K562 (cell line): ENCODE measurements around the gene ZSCAN29. TPM values are rescaled to one million over a fixed set of nuclear protein-coding genes. Genes with fewer than 3 reads are reported as not detected.

ENCODE experiments used
- CAMTA2 ChIP-seq: fragments of 250-450 bp; sonication (Bioruptor Pico); conservative IDR thresholded peaks from 2 replicates; pipeline ENCODE4 v1.5.1; 2022
- ESRRA ChIP-seq: fragments of 450-650 bp; IDR thresholded peaks from 2 replicates; pipeline ENCODE4 v1.6.1; 2014; ENCODE audit warnings: low read depth, mild to moderate bottlenecking, moderate library complexity, borderline replicate concordance
- GATAD2A ChIP-seq: fragments of 450-650 bp; IDR thresholded peaks from 2 replicates; pipeline ENCODE4 v1.6.1; 2017
- HCFC1 ChIP-seq: IDR thresholded peaks from 2 replicates; pipeline ENCODE4 v1.6.1; 2012; ENCODE audit warnings: low read depth, low read length, improper control_type of control experiment
- KLF16 ChIP-seq: IDR thresholded peaks from 2 replicates; pipeline ENCODE4 v1.6.1; 2016; ENCODE audit warnings: antibody characterized with exemption
- L3MBTL2 ChIP-seq: fragments of 450-650 bp; IDR thresholded peaks from 2 replicates; pipeline ENCODE4 v1.6.1; 2016; ENCODE audit warnings: mild to moderate bottlenecking, moderate library complexity
- MCM2 ChIP-seq: fragments of 450-650 bp; IDR thresholded peaks from 2 replicates; pipeline ENCODE4 v1.6.1; 2017; ENCODE audit warnings: low read depth, mild to moderate bottlenecking
- NCOA2 ChIP-seq, 2 experiments: fragments of 450-650 bp; IDR thresholded peaks; 2 replicates each; pipeline ENCODE4 v1.6.1; 2018; ENCODE audit warnings: mild to moderate bottlenecking in 2 of 2, moderate library complexity in 1 of 2; ENCODE audit not compliant: partially characterized antibody in 2 of 2
- NCOA6 ChIP-seq: fragments of 450-650 bp; IDR thresholded peaks from 2 replicates; pipeline ENCODE4 v1.6.1; 2017; ENCODE audit warnings: mild to moderate bottlenecking
- OTX1 ChIP-seq: fragments of 450-650 bp; formaldehyde crosslinking; IDR thresholded peaks from 2 replicates; pipeline ENCODE4 v1.4.0; 2022; ENCODE audit warnings: mild to moderate bottlenecking
- SMARCA5 ChIP-seq: fragments of 450-650 bp; IDR thresholded peaks from 2 replicates; pipeline ENCODE4 v1.6.1; 2016
- SRF ChIP-seq, 2 experiments: fragments of 250-450, 450-650 bp in 1 of 2; sonication (Bioruptor Pico) in 1 of 2; sonication (generic) in 1 of 2; formaldehyde crosslinking; IDR thresholded peaks; 2 replicates each; pipeline versions ENCODE4 v1.5.0 to v1.5.1; 2020 to 2022; ENCODE audit warnings: mild to moderate bottlenecking in 1 of 2, missing genetic modification reagents in 1 of 2
- WHSC1 ChIP-seq: IDR thresholded peaks from one replicate; pipeline ENCODE4 v1.6.1; 2012; ENCODE audit warnings: low read length, control low read depth, inconsistent platforms
- ZKSCAN1 ChIP-seq: fragments of 150-350 bp; IDR thresholded peaks from 2 replicates; pipeline ENCODE4 v1.6.1; 2016; ENCODE audit warnings: low read depth, low read length
- ZNF134 ChIP-seq: fragments of 250-450 bp; sonication (Bioruptor Pico); conservative IDR thresholded peaks from 2 replicates; pipeline ENCODE4 v1.4.0; 2020
- ZNF140 ChIP-seq: fragments of 250-450 bp; sonication (Bioruptor Pico); IDR thresholded peaks from 2 replicates; pipeline ENCODE4 v1.8.0; 2021; ENCODE audit warnings: moderate library complexity, mild to moderate bottlenecking, inconsistent platforms
- ZNF165 ChIP-seq: fragments of 250-450 bp; sonication (Bioruptor Pico); IDR thresholded peaks from 2 replicates; pipeline ENCODE4 v1.4.0; 2020; ENCODE audit warnings: borderline replicate concordance
- ZNF224 ChIP-seq: sonication (generic); formaldehyde crosslinking; IDR thresholded peaks from 2 replicates; pipeline ENCODE4 v1.8.0; 2022; ENCODE audit warnings: mild to moderate bottlenecking, missing genetic modification reagents
- ZNF589 ChIP-seq: fragments of 200-800 bp; sonication (Bioruptor generic); IDR thresholded peaks from 2 replicates; pipeline ENCODE4 v1.6.1; 2016; ENCODE audit warnings: low read depth, missing genetic modification characterization, missing compliant biosample characterization
- polyA plus RNA-seq, 8 experiments: library from polyadenylated mRNA; depleted of rRNA in 4 of 8; stranded (reverse) in 5 of 8; unstranded in 3 of 8; fragments of >200 nt; fragmentation: Nextera tagmentation in 2 of 8; fragmentation: Illumina TruSeq in 1 of 8; extraction: Ambion mirVana in 2 of 8; extraction: Trizol in 1 of 8; gene quantifications; 2 replicates each; pipeline versions ENCODE4 v1.2.1 to v1.2.3, GENCODE V29; 2011 to 2014; ENCODE audit warnings: inconsistent platforms in 1 of 8, missing spikeins in 1 of 8
- total RNA-seq, 7 experiments: library from RNA; depleted of rRNA in 6 of 7; stranded (reverse); fragments of >200 nt in 6 of 7; fragmentation: Illumina TruSeq in 2 of 7; extraction: Trizol in 2 of 7; gene quantifications; 2 replicates each; pipeline versions ENCODE4 v1.2.1 to v1.2.3, GENCODE V29; 2011 to 2021; ENCODE audit warnings: low replicate concordance in 1 of 7
- TF ChIP-seq, protein P1 (sequence below): fragments of 450-650 bp; IDR thresholded peaks from 2 replicates; pipeline ENCODE4 v1.6.1; 2017; ENCODE audit warnings: antibody characterized with exemption
- TF ChIP-seq, protein P2 (sequence below), 3 experiments: fragments of 200-800 bp in 1 of 3; sonication (Bioruptor generic) in 1 of 3; sonication (generic) in 1 of 3; formaldehyde crosslinking in 1 of 3; IDR thresholded peaks; 2 replicates each; pipeline versions ENCODE4 v1.6.1 to v1.8.0; 2016 to 2022; ENCODE audit warnings: mild to moderate bottlenecking in 2 of 3, missing compliant biosample characterization in 2 of 3, missing genetic modification characterization in 2 of 3, missing genetic modification reagents in 1 of 3
- TF ChIP-seq, protein P3 (sequence below): sonication (generic); formaldehyde crosslinking; IDR thresholded peaks from 2 replicates; pipeline ENCODE4 v1.8.1; 2023; ENCODE audit warnings: mild to moderate bottlenecking, missing genetic modification reagents, moderate library complexity
- TF ChIP-seq, protein P4 (sequence below): fragments of 450-650 bp; formaldehyde crosslinking; IDR thresholded peaks from 2 replicates; pipeline ENCODE4 v1.4.0; 2022; ENCODE audit warnings: missing genetic modification characterization

ZSCAN29 gene
- total and polyA plus RNA-seq, 9 of the 15 experiments (the other 6 are each of a cell fraction or from before 2014, with no cell fraction given): 2.5 to 28.6 (median 19.7) TPM

DNA sequence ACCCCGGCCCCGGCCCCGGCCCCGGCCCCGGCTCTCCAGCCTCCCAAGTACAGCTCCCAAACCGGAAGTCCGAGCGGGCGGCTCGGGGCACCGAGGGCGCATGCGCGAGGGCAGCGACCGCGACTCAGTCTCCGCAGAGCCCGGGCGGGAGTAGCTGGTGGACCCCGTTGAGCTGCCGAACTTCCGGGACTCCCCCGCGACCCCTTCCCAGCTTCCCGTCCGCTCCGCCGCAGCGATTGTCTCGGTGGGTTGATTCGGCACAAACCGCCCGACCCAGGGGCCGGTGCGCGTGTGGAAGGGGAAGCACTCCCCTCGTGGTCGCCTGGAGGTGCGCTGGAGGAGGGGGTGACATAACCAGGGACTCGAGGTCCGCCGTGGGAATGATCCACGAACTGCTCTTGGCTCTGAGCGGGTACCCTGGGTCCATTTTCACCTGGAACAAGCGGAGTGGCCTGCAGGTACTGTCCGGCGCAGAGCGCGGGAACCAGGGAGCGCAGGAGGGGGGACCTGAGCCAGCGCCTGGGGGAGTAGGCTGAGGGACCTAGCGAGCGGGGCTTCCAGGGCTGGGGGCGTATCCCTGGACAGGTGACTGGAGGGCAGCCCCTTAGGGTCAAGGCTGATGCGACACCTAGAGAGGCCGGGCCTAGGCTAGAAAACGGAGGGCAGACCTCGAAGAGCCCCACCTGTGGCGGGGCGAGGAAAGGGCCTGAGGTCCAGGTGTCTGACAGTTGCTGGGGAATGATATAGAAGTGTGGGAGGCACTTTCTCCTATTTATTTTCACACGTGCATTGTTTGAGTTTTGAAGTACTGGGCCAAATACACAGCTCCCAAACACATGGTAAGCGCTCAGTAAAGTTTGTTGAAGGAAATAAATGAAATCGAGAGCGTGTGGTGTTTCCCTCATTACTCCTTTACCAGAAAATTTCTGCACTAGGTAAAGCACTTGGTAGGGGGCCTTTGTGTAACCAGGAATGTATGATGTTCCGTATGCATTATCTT is at the start of gene ZSCAN29, which contains the start of gene TUBGCP4 (continued):
- TF ChIP-seq, protein P1, sequence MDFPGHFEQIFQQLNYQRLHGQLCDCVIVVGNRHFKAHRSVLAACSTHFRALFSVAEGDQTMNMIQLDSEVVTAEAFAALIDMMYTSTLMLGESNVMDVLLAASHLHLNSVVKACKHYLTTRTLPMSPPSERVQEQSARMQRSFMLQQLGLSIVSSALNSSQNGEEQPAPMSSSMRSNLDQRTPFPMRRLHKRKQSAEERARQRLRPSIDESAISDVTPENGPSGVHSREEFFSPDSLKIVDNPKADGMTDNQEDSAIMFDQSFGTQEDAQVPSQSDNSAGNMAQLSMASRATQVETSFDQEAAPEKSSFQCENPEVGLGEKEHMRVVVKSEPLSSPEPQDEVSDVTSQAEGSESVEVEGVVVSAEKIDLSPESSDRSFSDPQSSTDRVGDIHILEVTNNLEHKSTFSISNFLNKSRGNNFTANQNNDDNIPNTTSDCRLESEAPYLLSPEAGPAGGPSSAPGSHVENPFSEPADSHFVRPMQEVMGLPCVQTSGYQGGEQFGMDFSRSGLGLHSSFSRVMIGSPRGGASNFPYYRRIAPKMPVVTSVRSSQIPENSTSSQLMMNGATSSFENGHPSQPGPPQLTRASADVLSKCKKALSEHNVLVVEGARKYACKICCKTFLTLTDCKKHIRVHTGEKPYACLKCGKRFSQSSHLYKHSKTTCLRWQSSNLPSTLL: no peak
- TF ChIP-seq ZNF224 (CRISPR knock-in tag) (no peak), MCM2 (no peak), ZNF165 (no peak), NCOA6 (no peak), ZNF134 (CRISPR knock-in tag) (no peak), WHSC1 (no peak), CAMTA2 (CRISPR knock-in tag) (no peak), ESRRA (no peak), SRF (CRISPR knock-in tag; IDR thresholded peaks at IDR 0.05) (no peak), SMARCA5 (no peak), GATAD2A (no peak), ZNF589 (no peak), HCFC1 (peak; percentile 47), KLF16 (no peak; the same call in 1 of the 2 replicates), OTX1 (no peak), NCOA2 (IDR thresholded peaks at IDR 0.05; ENCODE audit: partially characterized antibody in 2 of 2) (no peak), ZNF140 (CRISPR knock-in tag) (no peak), L3MBTL2 (peak; percentile 91), ZKSCAN1 (no peak)
- TF ChIP-seq, protein P2, sequence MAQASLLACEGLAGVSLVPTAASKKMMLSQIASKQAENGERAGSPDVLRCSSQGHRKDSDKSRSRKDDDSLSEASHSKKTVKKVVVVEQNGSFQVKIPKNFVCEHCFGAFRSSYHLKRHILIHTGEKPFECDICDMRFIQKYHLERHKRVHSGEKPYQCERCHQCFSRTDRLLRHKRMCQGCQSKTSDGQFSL (CRISPR knock-in tag; IDR thresholded peaks at IDR 0.05): peak; percentile 65; the same call in 1 of the 2 replicates
- TF ChIP-seq, protein P2 (tag; IDR thresholded peaks at IDR 0.05): no peak
- TF ChIP-seq, protein P3, sequence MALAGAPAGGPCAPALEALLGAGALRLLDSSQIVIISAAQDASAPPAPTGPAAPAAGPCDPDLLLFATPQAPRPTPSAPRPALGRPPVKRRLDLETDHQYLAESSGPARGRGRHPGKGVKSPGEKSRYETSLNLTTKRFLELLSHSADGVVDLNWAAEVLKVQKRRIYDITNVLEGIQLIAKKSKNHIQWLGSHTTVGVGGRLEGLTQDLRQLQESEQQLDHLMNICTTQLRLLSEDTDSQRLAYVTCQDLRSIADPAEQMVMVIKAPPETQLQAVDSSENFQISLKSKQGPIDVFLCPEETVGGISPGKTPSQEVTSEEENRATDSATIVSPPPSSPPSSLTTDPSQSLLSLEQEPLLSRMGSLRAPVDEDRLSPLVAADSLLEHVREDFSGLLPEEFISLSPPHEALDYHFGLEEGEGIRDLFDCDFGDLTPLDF (CRISPR knock-in tag): no peak
- TF ChIP-seq, protein P4, sequence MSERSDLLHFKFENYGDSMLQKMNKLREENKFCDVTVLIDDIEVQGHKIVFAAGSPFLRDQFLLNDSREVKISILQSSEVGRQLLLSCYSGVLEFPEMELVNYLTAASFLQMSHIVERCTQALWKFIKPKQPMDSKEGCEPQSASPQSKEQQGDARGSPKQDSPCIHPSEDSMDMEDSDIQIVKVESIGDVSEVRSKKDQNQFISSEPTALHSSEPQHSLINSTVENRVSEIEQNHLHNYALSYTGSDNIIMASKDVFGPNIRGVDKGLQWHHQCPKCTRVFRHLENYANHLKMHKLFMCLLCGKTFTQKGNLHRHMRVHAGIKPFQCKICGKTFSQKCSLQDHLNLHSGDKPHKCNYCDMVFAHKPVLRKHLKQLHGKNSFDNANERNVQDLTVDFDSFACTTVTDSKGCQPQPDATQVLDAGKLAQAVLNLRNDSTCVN (CRISPR knock-in tag): no peak
